Stimulated activated CD4-positive, alpha-beta T cell treated with anti-CD3 and anti-CD28 coated beads, Interleukin-15, amount 100 ng/mL, for 1 hour (primary cell): ENCODE results near the gene ROPN1B.

ENCODE experiments used
- DNase-seq, 2 donors: peaks; one replicate each; pipeline ENCODE4 v3.0.0-alpha.2; 2020; ENCODE audit warnings: low read depth in 1 of 2, low spot score in 1 of 2

ROPN1B gene

DNA sequence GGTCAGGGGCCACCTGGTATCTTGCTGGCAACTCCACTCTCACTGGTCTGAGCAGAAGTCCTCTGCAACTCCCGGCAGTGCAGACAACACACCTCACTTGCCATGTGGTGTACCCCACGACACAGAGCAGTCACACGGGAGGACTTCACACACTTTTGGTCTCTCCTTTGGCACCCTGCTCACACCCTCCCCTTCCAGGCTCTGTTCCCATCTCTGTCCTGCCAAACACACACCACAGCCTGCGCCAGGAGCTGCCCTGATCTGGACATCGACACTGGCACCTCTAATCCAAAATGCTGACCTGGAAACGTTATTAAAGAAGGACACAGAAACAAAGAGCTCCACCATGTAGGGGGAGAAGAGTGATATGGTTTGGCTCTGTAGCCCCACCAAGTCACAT, 57.8 kb downstream of the ROPN1B start:
- DNase-seq: no peak

DNA sequence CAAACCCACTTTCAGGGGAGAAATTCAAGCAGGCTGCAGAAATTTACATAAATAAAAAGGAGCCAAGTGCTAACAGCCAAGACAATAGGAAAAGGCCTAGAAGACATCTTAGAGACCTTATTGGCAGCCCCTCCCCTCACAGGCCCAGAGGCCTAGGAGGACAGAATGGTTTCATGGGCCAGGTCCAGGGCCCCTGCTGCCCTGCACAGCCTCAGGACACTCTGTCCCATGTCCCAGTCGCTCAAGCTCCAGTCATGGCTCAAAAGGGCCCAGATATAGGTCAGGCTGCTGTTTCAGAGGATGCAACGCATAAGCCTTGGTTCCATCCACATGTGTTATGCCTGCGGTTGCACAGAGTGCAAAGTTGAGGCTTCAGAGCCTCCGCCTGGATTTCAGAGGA, 59.1 kb downstream of the ROPN1B start:
- DNase-seq: no peak

DNA sequence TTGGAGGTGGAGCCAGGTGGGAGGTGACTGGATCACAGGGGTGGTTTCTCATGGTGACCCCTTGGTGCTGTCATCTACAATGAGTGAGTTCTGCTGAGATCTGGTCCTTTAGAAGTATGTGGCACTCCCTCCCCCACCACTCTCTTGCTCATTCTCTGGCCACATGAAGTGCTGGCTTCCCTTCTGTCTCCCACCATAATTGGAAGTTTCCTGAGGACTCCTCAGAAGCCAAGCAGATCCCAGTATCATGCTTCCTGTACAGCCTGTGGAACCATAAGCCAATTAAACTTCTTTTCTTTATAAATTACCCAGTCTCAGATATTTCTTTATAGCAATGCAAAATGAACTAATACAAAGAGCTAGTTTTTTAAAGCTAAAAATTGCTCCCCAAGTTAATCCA, 60.3 kb downstream of the ROPN1B start:
- no peak for DNase-seq

DNA sequence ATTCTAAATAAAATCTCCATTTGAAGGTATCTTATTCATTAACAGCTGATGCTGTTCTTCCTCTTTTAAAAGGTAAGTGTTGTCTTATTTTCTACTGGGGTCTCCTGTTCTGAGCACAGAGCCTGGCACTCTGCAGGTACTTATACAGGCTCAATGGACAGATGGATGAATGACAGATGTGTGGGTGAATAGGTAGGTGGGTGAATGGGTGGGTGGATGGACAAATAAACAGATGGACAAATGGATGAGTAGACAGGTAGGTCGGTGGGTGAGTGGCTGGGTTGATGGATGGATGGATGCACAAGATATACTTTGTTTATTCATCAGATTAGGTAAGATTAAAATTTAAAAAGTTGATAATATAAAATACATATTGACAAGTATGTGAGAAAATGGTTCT, 61.5 kb downstream of the ROPN1B start:
- no peak for DNase-seq

DNA sequence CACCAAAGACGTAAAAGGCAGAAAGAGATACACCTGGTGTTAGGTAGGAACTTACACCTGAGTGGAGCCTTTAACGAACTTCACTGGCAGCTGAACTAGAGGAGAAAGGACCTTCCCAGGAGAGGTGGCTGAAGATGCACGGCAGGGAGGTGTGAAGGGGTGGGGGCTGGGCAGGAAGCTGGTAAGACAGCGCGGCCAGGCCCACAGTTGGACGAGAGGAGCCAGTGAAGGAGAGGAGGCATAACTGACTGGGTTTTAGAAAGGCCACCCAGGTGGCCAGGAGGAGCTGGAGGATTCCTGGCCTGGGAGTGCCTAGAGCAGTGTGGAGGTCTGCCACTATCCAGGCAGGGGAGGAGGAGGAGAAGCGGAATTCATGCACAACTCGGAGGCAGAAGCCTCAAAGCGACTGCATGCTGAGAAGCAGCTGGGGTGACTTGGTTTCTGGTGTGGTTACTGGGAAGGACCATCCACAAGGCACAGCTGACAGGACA, 63.0 kb downstream of the ROPN1B start:
- DNase-seq: no peak
